ENCODE data around the gene BIRC5.
"Not testable (repeated sequence)": the region's sequence is repeated elsewhere in the genome, so short reads cannot be mapped to it uniquely, and the experiment has no call there.

Gene BIRC5

DNA sequence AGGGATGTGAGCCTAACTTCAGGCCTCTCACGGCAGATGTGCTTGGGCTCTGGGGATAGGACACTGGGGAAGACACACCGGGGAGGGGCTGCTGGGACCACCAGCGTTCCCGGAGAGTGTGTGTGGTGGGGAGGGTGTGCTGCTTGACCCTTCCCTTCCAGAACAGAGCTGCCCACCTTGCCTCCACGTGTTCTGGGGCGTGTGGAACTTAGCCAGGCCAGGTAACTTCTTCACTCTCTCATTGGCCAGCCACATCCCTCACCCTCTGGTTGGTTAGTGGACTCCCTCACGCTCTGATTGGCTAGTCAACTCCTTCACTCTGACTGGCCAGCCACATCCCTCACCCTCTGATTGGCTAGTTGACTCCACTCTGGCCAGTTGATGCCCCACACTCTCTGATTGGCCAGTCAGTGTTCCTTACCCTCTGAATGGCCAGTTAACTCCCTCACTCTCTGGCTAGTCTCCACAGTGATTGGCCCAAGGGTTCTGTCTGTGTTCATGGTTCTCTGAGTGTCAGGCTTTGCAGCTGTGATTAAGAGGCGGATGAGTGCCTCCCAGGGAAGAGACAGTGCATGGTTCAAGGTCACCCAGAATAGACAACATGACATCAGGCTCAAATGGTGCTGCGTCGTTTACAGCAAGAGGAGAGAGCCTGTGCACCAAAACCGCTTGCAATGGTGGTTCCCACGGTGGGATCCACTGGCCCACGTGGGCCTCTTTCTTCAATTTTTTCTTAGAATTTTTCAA is 27.4 kb downstream of the BIRC5 start:
- DNase-seq: no peak

DNA sequence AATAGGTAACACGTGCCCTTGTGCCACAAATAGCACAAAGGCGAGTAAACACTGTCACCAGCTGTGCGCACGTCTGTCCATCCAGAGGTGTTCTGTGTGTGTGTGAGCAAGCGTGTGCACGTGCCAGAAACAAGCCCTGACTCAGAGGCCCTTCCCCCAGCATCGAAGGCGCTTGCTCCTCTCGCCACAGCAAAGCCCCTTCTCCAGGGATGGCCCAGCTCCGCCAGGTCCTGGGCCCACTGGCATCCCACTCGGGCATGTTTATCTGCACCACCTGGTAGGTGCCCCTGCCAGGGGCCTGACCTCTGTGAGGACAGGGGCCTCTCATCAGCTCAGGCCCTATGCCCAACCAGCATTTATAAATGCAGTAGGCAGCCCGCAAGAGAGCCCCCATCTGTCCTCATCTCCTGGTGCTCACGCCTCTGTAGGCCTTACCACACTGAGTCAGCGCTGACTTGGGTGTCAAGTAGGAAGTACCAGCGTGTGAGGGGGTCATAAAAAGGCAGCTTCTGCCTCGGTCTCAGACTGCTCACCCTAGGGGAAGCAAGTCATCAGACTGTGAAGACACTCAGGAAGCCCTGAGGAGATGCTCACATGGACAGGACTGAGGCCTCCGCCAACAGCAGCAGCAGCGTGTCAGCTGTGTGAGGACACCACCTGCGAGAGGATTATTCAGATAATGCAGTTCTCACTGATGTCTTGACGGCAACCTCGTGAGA is 28.1 kb downstream of the BIRC5 start:
- DNase-seq: no peak

DNA sequence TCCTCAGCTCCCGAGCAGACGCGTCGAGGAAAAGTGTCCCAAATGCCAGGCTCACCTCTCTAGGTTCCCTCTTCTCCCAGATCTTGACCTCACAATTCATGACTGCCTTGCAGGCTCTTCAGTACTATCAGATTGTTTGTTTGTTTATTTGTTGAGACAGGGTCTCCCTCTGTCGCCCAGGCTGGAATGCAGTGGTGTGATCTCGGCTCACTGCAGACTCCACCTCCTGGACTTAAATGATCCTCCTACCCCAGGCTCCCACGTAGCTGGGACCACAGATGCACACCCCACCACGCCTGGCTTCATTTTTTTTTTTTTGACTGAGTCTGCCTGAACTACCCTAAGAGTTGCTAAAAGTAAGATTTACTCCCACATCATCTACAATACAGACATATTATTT is 33.3 kb downstream of the BIRC5 start:
- DNase-seq: no peak

DNA sequence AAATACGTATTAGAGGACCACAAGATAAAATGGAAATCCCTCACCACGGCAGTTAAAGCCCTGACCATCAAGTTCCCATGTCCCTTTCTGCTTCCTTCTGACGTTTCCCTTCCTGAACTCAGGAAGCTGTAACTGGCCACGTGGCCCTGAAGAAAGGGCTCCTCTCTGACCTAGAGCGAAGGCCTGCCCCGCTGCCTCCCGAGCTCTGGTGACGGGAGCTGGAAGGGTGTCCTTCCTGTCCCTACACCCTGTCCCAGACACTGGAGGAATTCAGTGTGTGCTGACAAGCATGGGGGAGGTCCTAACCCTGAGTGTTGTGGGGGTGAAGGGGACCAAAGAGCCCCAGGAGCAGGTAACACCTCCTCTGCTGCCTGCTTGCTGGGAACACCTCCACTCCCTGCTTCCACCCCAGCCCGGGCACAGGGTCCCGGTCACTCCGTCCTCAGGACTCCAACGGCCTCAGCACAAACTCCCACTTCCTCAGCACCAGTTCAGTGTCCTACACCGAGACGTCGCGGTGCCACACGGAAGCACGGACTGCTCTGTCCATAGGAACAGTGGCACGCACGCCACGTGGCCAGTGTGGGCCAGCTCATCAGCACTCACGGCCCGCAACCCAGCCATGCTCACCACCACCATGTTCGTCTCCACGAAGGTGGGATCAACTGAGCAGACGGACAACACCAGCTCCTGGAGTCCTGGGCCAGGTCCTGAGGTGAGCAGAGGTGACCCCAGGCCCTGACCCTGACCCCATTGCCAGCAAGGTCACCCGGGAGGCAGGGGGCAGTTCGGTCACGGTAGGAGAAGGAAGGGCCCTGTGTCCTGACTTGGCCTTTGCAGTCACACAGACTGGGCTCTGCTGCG is 34.2 kb downstream of the BIRC5 start:
- no peak for DNase-seq

GRCh38 chr17:78249074-78249817 is 35.2 kb downstream of the BIRC5 start:
- DNase-seq: no peak

DNA sequence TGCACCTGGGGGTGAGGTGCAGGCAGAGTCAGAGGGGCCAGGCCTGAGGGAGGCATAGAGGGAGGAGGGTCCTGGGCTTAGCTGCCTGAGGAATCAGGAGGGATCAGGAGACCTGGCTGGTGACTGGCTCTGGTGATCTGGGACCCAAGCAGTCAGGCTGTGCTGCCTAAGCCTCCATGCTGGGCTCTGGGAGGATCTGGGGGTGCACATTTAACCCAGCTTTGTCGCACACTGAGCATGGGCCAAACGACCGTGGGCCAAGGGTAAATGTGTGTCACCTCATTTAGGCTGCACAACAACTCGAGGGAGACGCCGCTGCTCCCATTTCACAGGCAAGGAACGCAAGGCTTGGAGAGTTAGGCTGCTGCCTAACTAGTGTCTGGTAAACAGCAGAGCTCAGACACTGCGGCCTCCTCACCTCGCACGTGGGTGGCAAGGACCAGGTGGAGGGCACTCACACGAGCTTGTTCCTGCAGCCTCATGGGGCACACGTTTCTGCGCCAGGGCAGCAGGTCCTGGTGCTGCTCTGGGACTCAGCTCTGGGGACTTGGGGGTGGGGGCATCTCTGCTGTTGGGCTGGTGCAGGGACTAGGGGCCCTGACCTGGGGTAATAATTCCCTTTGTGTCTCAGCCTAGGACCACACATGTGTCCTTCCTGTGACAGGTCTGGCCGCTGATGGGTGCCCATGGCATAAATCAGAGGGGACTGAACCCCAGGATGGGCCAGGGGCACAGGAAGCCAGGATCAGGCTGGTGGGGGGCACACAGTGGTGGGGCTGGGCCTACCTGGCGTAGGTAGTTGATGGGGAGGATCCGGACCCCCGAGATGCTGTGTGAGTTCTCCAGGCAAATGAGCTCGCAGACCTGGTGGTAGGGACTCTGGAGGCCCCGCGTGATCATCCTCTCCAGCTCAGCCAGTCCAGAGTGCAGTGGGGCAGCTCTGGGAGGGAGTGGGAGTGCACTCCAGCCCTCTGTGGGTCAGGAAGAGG is 36.1 kb downstream of the BIRC5 start:
- DNase-seq: no peak

DNA sequence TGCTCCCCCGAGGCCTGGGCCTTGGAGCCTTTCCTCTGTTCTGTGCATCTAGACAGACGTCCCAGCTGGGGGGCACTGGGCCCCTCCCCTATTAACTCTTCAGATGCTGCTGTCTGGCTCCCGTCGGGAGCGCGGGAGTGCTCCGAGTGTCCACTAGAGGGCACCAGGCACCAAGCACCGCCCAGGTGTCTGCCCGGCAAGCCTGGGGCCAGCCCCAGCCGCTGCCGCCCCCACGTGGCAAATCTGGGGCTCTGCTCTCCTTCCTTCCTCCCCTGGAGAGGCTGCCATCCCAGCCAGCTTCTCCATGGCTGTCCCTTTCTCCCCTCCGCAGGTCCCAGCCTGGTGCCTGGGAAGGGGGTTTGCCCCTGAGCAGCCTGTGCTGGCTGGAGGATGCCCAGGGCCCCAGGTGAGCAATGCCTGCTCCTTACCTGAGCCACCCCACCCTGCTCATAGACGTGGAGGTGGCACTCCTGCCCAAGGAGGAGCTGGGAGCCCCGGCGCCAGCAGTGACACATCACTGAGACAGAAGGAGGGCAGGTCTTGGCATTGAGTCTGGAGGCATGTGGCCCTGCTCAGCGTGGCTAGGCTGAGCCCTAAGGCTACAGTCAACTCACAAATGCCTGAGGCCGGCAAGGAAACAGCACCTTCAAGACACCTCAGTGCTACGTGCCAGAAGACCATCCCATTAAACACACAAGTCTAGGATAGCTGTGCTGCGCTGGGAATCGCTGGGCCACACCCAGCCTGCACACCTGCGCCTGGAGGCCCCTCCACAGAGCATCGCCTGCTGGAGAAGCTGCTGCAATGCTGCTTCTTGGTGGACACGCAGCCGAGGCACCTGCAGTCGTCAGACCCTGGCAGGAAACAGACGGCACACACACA is 37.1 kb downstream of the BIRC5 start:
- DNase-seq: peak; percentile 75

DNA sequence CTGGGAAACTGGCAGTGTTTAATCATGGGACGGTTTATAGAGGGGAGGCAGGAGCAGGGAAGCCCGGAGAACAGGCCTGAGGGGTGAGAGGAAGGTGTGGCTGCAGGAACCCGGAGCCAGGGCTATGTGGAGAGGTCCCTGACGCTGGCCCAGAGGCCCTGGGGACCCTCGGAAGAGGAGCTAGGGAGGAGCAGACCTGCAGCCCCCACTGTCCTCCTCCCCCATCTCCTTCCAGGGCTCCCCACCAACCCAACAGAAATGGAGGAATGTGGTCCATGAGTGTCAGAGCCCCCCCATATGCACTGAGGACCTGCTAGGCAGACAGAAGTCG is 37.7 kb downstream of the BIRC5 start:
- no peak for DNase-seq

- DNase-seq: peak; percentile 52
These were observed 38.1 kb downstream of the BIRC5 start for GRCh38 chr17:78252111-78252634.

GRCh38 chr17:78252701-78253635 is 38.9 kb downstream of the BIRC5 start:
- DNase-seq: no peak

DNA sequence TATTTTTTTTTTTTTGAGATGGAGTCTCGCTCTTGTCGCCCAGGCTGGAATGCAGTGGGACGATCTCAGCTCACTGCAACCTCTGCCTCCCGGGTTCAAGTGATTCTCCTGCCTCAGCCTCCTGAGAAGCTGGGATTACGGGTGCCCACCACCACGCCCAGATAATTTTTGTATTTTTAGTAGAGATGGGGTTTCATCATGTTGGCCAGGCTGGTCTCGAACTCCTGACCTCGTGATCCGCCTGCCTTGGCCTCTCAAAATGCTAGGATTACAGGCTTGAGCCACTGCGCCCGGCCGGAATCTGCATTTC is 39.5 kb downstream of the BIRC5 start:
- DNase-seq: not testable (repeated sequence)

DNA sequence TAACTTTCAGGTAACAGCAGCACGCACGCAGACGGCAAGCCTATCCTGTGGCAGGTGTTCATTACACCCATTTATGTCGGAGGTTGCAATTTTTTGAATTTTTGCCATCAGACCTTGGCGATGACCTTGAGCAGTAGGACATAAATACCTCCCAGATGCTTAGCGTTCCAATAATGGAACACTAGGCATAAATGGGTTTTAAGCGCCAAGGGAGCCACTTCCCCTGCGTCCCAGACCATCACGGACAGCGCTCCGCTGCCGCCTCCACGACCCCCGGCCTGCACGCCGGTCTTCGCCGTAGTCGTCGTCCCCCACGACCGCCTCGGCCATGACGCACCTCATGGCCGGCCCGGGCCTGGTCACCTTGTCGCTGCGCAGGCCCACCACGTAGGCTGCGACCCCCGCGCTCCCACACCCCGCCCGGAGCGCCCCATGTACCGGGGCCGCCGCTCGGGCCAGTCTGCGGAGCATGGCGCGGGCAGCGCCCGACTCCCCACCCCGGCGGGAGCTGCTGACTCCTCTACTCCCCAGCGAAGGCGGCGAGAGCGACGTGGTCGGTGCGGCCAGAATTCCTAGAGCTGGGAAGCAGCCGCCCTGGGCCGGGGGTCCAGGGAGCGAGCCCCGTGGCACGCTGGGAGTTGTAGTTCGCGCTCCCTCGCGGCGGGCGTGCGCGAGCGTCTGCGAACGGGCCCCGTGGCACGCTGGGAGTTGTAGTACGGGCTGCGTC is 40.1 kb downstream of the BIRC5 start:
- peak; percentile 75 for DNase-seq

GRCh38 chr17:78255029-78255656 is 41.1 kb downstream of the BIRC5 start:
- DNase-seq: no peak

- DNase-seq: no peak
These were observed 42.1 kb downstream of the BIRC5 start for GRCh38 chr17:78255953-78256706.

DNA sequence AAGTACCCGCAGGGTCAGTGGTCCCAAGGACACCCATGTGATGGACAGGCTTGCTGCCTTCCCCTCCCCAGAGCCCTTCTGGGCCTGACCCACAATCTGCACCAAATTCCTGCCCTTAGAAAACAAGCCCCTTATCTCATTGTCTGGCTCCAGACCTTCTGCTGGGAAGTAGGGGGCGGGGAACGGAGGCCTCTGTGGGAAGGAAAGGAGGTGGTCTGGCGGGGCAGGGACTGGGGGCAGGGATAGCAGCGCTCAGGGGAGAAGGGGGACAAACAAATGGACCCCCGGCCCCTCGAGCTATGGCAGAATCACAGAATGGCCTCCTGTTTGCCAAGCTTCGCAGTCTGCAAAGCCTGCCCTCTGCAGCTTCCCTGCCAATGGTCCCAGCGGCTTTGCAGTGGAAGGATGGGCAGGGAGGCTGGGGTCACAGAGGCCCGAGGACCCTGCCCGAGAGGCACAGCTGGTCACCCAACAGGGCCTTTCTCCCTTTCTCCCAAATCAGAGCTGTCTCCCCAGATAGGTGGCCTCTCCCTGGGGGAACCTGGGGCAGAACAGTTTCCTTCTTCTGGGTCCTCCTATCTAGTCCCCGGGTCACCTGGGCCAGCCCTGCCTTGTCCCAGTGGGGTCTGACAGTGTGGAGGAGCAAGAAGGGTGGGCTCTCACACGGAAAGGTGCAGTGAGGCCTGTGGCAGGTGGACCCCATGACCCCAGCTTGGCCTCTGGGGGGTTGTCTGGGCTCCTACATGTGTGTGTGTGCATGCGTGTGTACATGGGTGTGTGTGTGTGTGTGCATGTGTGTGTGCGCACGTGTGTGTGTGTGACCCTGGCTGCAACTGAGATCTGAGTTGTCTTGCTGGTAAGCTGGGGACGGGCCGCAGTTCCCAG is 42.9 kb downstream of the BIRC5 start:
- DNase-seq: no peak

- no peak for DNase-seq
These were observed 43.8 kb downstream of the BIRC5 start for GRCh38 chr17:78257810-78258322.
